Tibial nerve (tissue), 3 donors: ENCODE results near the gene KRT2.

Experiments
- CTCF ChIP-seq, 5 experiments: fragments of 200-600 bp in 3 of 5; fragments of 450-650 bp in 2 of 5; sonication (generic) in 3 of 5; IDR thresholded peaks; one replicate each; pipeline ENCODE4 v1.5.1; 2016 to 2019; ENCODE audit warnings: antibody characterized with exemption in 5 of 5, mild to moderate bottlenecking in 3 of 5, moderate library complexity in 2 of 5
- POLR2A ChIP-seq, 2 donors: fragments of 450-650 bp; IDR thresholded peaks; one replicate each; pipeline ENCODE4 v1.6.1; 2017; ENCODE audit warnings: antibody characterized with exemption in 2 of 2, mild to moderate bottlenecking in 2 of 2, moderate library complexity in 2 of 2

DNA sequence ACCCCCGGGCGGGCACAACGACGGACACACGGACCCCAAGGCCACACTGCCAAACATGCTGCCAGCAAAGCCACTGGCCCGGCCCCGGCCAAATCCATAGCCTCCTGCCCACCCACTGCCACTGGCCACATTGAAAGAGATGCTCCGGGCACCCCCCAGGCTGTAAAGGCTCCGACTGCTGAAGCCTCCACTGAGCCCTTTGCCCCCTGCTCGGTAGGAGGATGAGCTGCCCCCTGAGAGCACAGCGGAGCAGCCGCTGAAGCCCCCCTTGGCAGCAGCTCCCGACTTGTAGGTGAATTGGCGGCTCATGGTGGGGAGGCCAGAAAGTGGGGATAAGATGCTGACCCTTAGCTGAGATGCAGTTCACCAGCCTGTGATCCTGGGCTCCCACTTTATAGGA, 33.8 kb downstream of the KRT2 start, which contains the start of gene KRT73:
- TF ChIP-seq CTCF (IDR thresholded peaks at IDR 0.05) (no peak), POLR2A (IDR thresholded peaks at IDR 0.05) (no peak)
